Stimulated activated CD4-positive, alpha-beta T cell treated with anti-CD3 and anti-CD28 coated beads, Interleukin-4, amount 100 ng/mL, for 48 hours (primary cell): ENCODE measurements around the gene CAPN9.

Experiments
- DNase-seq, 2 donors: peaks; one replicate each; pipeline ENCODE4 v3.0.0-alpha.2; 2020; ENCODE audit warnings: low read depth in 2 of 2

CAPN9 gene

DNA sequence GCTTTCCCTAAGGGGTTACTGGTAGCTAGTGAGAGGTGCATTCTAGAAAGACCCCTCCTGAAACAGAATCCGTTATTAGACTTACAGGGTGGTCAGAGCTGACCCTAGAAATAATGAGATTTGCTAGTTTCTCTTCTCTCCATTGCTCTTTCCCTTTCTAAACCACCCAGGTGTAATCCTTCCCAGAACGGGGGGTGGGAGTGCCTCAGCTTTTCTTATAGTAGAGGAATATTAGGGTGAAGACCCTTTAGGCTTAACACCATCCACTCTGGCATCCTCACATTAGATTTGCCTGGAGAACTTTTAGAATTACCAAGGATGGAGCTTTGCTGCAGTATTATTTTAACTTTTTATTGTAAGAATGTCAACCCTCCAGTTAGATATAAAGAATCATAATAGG is 49.4 kb downstream of the CAPN9 start:
- no peak for DNase-seq

DNA sequence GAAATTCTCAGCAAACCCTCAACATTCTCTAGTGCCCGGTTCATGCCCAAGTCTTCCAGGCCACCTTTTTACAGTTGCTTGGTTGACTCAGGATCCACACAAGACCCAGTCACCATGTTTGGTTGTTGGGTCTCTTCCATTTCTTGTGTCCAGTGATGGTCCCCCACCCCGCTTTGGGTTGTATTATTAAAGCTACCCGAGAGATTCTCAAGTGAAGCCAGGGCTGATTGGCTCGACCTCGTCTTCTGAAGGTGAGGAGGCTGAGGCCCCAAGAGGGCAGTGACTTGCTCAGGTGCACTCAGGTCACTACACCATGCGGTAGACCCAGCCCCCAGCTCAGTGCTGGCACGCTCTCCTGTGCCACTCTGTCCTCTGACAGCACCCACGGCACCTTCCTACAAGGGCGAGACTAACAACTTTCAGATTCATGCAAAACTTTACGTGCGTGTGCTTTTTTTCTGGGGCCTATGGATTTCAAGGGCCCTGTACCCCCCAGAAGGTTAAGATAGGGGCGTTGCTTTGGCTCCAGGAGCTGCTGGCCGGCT is 50.3 kb downstream of the CAPN9 start:
- DNase-seq = no peak

DNA sequence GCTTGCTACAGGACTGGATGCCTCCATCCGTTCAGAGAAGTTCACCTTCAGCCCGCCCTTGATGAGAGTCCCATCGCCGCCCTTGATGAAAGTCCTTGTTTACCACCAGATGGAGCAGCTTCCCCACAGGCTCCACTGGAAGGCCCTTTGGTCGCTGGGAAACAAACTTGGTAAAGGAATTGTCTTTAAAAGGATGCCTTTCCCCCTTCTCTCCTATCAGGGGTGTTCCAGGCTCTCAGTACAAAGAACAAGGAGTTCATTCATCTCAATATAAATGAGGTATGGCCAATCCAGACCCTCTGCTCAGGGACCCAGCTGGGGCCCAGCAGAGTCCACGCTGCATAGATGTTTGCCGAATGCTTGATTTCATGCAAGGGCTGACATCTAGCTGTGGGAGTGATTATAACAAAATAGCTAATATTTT is 50.8 kb downstream of the CAPN9 start:
- no peak for DNase-seq

DNA sequence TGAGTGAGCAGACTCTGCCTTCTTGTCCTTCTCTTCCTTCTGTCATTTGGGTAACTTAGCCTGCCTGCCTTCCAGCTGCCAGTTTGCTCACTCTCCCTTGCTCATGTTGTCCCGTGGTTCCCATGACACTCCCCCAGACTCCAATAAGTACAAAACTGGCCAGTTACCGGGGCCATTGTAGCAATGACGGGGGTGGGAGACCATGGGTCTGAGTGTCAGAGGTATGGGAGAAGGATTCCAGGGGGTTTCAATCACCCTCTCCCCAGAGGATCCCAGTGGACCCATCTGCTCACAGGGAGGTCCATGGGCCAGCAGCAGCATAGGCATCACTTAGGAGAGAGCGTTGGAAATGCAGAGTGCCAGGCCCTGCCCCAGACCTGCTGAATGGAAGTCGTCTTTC is 51.3 kb downstream of the CAPN9 start:
- no peak for DNase-seq

DNA sequence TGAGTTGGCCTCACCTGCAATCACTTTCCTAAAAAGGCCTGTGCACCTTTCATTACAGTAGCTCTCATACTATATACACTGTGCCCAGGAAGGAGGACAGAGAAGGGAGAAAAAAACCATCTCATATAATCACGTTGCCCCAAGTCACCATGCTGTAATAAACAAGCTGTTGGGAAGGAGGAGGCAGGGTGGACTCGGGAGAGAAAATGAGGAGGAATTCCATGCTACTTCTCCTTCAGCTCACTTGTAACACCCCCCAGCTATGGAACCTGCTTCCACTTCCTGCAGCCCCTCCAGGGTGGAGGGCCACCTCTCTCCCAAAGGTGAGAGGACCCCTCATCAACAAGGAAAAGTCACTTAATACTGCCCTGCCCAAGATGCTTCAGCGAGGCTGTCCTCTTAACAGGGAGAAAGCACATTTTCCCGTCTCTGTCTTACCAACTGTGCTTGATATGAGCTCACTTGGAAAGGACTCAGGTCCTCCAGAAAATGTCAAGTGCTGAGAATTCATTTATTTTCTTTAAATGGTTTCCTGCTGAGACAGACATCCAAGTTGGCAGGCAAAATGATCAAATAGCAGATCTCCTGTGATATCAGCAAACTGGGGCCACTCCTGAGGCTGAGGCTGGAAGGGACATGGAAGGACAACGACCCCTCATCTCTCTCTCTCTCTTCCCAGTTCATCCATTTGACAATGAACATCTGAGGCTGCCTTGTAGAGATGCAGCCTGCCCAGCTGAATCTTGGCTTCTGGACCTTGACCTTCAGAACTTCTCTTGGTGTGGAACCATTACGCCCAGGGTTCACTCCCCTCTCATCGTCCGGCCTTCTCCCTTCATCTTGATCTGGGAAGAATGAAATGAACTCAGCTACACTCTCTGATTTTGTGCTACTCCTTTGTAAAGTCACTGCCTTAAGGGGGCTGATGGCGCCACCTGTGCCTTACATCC is 54.0 kb downstream of the CAPN9 start:
- no peak for DNase-seq

DNA sequence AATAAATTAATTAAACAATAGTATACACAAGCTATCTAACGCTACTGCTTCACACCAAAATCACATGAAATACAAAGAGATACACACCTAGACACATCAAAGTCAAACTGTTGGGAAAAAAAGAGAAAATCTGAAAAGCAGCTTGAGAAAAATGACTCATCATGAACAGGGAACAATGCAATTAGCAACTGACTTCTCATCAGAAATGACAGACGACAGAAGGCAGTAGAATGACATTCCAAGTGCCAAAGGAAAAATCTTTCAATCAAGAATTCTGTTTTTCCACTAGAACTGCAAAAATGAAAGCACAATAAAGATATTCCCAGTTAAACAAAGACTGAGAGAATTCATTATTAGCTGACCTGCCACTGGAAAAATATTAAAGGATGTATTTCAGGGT is 57.2 kb downstream of the CAPN9 start:
- DNase-seq = no peak

DNA sequence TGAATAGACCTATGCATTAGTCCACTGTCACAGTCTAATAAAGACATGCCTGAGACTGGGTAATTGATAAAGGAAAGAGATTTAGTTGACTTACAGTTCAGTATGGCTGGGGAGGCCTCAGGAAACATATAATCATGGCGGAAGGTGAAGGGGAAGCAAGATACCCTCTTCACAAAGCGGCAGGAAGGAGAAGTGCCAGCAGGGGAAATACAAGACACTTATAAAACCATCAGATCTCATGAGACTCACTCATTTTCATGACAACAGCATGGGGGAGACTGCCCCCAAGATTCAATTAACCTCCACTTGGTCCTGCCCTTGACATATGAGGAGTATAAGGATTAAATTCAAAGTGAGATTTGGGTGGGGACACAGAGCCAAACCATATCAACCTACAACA is 59.4 kb downstream of the CAPN9 start:
- no peak for DNase-seq

DNA sequence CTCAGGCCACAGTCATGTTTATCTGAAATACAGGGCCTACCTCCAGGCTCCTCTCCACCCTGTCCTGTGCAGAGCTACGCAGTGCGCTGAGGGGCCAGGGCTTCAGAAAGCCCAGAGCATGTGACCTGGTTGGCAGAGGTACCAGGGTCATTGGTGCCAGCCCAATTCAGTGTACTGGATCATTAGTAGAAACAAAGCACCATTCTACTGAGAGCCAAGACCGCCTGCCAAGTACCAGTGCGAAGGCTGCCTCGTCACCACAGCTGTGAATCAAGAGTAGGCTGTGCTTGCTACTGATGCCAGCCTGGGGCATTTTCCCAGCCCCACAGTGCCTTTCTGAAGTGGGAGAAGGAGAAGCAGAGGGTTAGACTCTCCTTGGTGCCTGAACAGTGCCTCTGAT is 59.8 kb downstream of the CAPN9 start:
- no peak for DNase-seq

DNA sequence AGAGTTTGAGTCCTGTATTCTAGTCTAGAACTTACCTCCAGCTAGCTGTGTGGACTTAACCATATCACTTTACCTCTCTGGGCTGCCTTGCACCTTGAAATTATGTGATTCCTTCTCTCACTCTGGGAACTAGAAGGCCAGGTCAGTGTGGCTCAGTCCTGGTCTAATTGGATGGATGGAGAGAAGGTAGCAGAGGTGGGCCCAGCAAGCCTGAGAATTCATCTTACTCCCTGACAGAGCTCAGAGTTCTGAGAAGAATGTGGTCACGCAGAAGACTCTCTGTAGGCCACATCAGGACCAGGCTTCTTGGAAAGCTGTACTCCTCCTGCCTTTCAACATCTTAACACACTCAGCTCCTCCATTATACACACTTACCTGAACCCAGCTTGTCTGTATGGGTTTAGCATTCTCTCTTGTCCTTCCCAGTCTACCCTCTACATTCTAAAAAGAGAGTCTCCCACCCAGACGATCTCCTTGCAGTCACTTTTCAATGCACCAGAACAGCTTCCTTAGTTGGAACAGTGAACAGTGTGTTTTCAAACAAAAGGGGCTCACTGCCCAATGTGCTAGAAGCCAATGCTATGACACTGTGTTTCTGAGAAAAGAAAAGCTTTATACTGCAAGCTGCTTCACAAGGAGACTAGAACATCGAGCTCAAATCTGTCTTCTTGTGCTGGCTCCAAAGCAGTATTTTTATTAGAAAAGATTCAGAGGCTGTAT is 60.5 kb downstream of the CAPN9 start:
- DNase-seq = no peak

DNA sequence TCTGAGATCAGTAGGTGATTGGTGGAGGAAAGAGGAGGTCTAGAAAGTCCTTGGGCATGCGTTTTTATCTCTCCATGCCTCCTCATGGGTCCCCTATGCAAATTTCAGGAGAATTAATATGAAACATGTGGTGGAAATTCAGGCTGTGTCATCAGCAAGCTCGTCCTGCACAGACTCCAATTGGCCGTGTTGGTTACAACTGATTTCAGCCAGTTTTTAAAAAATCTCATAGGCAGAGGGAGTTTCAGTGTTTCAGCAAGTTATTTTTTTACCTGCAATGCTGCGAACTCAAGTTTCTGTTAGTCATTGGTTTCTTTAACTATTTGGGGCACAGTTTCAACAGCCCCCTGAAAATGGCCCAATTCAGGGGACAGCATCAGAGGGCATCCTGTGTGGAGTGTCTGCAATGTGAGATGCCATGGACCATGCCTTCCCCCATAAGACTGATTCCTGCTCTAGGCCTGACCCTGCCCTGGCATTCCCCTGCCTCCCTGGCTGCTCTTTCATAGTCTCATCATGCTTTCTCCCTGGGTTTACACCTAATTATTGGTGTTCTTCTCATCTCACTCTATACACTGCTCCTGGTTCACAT is 61.2 kb downstream of the CAPN9 start:
- DNase-seq = no peak

DNA sequence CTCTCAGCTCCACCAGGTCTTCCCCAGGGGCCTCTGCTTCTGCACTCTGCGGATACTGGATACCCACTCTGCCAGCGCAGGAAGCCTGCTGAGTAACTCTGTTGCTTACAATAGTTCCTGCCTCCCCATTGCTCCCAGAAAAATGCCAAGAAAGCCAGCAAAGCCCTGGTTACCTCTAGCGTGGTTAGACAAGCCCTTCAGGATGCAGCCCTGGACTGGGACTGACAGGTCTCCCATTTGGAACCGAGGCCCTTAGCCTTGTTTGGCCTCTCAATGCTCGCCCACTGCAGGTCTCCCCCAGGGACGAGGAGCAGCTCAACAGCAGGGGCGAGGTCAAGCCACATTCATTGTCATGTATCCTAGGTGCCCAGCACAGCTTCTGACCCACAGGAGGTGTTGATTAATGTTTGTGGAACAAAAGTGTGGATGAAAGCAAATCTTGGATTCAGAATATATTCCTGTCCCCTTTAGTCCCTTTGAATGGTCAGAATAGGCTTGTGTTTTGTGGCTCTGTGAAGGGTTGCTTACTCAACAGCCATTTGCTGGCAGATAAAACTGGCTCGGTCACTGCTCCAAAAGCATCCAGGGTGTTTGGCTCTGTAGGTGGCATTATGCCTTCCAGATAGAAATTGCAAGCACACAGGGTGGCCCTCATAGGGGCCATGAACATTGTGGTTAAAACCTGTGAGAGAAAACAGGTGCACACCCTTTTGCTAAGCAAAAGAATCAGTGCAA is 62.2 kb downstream of the CAPN9 start:
- DNase-seq = no peak

DNA sequence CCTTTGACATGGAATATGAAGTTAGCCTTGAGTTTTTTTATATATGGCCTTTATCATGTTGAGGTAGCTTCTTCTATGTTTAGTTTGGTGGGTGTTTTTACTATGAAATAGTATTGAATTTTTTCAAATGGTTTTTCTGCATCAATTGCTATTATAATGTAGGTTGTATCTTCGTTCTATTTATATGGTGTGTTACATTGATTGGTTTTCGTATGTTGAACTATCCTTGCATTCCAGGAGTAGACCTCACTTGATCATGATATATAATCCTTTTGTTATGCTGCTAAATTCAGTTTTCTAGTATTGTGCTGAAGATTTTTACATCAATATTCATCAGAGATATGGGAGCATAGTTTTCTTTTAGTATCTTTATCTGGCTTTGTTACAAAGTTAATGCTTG is 65.4 kb downstream of the CAPN9 start:
- no peak for DNase-seq

DNA sequence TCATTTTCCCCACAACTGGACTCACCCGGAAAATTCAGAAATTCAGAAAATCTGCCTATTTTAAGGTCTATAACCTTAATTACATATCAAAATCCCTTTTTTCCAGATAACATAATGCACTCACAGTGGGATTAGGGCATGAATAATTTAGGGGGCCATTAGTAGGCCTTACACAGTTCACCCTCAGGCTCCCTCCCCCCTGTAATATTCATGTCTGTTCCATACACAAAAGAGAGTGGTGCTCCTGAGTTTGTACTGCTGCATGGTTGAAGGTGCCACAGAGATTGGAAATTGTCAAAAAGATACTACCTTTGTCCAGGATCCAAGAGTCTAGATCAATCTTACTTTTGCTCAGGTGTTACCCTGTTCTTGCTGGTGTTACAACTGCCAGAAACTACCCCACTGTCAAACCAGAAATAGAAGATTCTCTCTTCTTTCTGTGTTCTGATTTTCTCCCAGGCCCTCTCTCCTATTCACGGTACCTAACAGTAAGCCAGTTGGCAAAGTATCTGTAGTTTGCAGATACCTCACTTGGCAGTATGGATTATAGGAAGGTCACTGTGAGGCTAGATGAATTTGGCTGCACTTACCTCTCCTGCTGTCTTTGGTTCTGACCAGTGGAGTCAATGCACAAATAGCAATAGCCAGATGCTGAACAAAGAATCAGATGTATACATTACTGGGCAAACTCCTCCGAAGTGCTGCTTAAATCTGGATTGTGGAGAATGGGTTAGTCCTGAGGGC is 67.9 kb downstream of the CAPN9 start:
- no peak for DNase-seq

DNA sequence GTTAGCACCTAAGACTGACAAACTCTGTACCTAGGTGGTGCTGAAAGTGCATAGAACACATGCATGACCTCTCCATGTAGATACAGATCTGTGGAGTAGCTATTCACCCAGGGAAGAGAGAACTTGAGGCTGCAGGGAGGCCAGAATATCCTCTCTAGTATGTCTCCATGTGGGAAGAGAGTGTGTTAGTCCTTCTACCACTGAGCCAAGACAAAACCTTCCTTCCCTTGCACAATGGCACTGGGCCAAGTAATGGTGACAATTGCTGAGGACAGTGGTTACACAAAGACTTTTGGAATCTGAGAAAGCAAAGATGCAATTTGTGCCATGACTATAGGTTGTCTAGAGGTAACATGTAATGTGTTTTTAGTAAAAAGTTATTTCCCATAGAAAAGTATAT is 68.8 kb downstream of the CAPN9 start:
- DNase-seq = no peak

DNA sequence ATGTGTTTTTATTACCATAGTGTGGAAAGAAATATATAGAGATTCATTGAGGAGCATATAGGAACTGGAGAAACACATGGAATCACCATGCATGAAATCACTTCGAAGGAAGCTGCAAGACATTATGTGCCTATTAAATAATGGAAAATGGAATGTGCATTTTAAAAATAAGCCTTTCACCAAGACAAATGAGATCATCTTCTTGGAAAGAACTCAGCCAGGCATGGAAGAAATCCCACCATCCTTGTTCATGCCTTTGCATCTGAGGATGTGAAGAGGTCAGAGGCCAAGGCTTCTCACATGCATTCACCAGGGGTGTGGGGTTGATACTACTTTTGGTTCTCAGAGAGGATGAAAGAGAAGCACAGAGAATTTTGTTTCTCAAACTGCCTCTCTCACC is 71.2 kb downstream of the CAPN9 start:
- no peak for DNase-seq

DNA sequence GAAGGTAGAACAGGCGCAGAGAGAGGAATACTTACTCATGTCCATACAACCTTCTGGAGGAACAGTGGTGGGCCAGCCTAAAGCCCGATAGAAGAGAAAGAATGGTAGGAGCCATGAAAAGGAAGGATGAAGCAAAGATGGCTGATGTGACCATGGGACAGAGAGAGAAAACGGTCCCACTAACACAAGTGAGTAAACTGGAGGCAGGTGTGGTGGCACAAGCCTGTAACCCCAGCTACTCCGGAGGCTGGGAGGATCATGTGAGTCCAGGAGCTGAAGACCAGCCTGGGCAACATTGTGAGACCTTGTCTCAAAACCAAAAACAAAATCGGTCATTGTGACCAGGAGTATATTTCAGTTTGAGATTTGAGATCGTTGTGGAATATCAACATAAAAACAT is 71.7 kb downstream of the CAPN9 start:
- DNase-seq = no peak

DNA sequence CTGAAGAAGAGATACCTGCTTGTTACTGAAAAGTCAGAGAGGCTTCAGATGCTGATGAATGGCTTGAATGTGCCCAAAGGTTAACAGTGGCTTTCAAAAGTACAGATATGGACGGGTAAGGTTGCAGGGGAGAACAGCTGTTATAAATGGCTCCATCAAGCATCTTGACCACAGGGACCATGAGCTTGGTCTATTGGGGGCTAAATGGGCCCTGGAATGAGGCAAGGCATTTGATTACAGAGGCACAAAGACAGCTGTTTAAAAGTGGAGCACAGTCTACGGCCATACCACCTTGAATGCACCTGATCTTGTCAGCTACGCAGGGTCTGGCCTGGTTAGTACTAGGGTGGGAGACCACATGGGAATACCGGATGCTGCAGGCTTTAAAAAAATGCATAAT is 72.8 kb downstream of the CAPN9 start:
- no peak for DNase-seq

DNA sequence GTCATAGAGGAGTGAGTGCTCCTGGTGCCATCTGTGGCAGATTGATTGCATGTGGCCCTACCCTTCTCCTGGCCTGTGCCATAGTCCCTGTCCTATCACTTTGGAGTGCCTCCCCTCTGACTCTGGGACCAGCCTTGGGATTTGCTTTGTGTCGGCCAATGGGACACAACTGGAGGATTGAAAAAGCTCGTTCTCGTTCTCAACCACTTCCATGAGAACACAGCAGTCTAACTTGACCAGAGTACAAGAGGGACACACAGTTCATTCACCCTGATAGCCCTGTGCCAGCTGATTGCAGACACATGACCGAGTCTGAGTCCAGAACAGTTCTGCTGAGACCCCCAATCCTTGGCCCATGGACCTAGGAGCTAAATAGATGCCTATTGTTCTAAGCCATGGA is 73.4 kb downstream of the CAPN9 start:
- DNase-seq = no peak

DNA sequence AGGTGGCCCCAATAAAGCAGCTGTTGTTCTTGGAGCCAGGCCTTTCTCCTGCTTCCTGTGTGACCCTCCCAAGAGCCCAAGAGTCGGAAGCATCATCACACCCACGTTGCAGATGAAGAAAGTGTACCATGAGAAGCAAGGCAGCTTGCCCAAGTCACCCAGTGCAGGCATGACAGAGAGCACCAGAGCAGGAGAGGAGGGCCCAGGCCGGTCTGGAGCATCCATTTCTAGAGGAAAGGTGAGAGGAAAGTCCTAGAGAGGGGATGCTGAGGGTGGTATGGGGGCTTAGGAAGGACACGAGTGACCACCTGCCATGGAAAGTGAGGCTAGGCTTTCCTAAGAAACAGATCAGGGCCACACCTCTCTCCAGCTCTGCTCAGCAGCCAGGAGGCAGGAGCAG is 74.2 kb downstream of the CAPN9 start:
- DNase-seq = no peak

DNA sequence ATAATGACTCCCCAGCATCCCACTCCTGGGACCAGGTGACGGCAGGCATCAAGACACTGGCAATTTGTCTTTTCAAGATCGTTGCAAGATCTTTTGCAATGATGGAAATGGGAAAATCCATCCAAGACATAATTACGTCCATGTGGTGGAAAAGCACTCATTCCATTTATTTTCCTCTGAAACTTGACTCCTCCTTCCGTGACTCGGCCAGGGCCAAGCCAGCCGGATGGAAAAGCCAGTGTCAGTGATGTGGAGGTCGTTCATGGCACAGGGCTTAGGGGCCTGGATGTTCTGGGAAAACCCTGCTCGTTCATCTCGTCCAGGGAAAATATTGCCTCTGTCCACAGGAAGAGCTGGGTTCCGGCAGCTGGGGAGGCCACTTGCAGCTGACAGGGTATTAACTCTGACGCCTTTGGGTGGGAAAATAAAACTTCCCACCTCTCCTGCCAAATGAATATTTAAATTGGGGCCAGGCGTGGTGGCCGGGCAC is 74.9 kb downstream of the CAPN9 start:
- no peak for DNase-seq

DNA sequence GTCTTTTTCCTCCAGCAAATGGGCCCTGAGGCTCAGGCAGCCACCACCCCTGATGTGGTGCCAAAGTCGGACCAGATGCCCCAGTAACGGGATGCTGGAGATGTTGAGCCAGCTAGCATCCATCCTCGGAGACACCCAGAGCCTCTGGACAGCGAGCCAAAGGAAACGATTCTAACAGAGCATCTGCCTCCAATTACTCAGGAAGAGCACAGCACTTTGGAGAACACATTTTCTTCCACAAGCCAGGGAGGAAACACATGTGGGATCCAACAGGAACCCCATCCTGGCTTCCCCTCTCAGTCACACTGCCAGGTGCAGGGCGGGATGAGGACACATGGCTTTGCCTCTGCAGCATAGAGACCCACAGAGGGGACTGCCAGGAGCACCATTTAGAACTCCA is 76.2 kb downstream of the CAPN9 start:
- DNase-seq = no peak
